ENCODE data around the gene KMT2E. TPM values are rescaled to one million over a fixed set of nuclear protein-coding genes. Genes with fewer than 3 reads are reported as not detected.

The KMT2E gene
- total RNA-seq, 1 experiment from 2014 or later, result 40.2 TPM

GRCh38 chr7:105006367-105007136, 7.5 kb upstream of the KMT2E start:
- no peak for DNase-seq (ENCODE audit: extremely low read depth, low read depth)

GRCh38 chr7:105007298-105007697, 6.7 kb upstream of the KMT2E start:
- DNase-seq (ENCODE audit: extremely low read depth, low read depth), result no peak

- DNase-seq (ENCODE audit: extremely low read depth, low read depth), result no peak
Measured at GRCh38 chr7:105009667-105010503, 4.1 kb upstream of the KMT2E start.

GRCh38 chr7:105010504-105011130, 3.4 kb upstream of the KMT2E start:
- DNase-seq (ENCODE audit: extremely low read depth, low read depth), result no peak

- no peak for DNase-seq (ENCODE audit: extremely low read depth, low read depth)
Measured at GRCh38 chr7:105011141-105011830, 2.7 kb upstream of the KMT2E start.

- DNase-seq (ENCODE audit: extremely low read depth, low read depth), result no peak
Measured at GRCh38 chr7:105011831-105012502, 2.0 kb upstream of the KMT2E start.

GRCh38 chr7:105012503-105013220, 1.3 kb upstream of the KMT2E start:
- peak; percentile 99 for DNase-seq (ENCODE audit: extremely low read depth, low read depth)

GRCh38 chr7:105013221-105013815, 687 bp upstream of the KMT2E start:
- peak; percentile 95 for DNase-seq (ENCODE audit: extremely low read depth, low read depth)

- DNase-seq (ENCODE audit: extremely low read depth, low read depth), result no peak
Measured at GRCh38 chr7:105014693-105015389, 836 bp downstream of the KMT2E start.

GRCh38 chr7:105015390-105015965, 1.5 kb downstream of the KMT2E start:
- DNase-seq (ENCODE audit: extremely low read depth, low read depth), result no peak

GRCh38 chr7:105016068-105016708, 2.2 kb downstream of the KMT2E start:
- no peak for DNase-seq (ENCODE audit: extremely low read depth, low read depth)

GRCh38 chr7:105016709-105017656, 3.0 kb downstream of the KMT2E start:
- DNase-seq (ENCODE audit: extremely low read depth, low read depth), result no peak

- no peak for DNase-seq (ENCODE audit: extremely low read depth, low read depth)
Measured at GRCh38 chr7:105017657-105018365, 3.8 kb downstream of the KMT2E start.

- DNase-seq (ENCODE audit: extremely low read depth, low read depth), result no peak
Measured at GRCh38 chr7:105019269-105019668, 5.3 kb downstream of the KMT2E start.

- no peak for DNase-seq (ENCODE audit: extremely low read depth, low read depth)
Measured at GRCh38 chr7:105020926-105021325, 6.9 kb downstream of the KMT2E start.

- no peak for DNase-seq (ENCODE audit: extremely low read depth, low read depth)
Measured at GRCh38 chr7:105021352-105021751, 7.3 kb downstream of the KMT2E start.
